Measurements from ENCODE around the gene C2orf92.

C2orf92 gene

DNA sequence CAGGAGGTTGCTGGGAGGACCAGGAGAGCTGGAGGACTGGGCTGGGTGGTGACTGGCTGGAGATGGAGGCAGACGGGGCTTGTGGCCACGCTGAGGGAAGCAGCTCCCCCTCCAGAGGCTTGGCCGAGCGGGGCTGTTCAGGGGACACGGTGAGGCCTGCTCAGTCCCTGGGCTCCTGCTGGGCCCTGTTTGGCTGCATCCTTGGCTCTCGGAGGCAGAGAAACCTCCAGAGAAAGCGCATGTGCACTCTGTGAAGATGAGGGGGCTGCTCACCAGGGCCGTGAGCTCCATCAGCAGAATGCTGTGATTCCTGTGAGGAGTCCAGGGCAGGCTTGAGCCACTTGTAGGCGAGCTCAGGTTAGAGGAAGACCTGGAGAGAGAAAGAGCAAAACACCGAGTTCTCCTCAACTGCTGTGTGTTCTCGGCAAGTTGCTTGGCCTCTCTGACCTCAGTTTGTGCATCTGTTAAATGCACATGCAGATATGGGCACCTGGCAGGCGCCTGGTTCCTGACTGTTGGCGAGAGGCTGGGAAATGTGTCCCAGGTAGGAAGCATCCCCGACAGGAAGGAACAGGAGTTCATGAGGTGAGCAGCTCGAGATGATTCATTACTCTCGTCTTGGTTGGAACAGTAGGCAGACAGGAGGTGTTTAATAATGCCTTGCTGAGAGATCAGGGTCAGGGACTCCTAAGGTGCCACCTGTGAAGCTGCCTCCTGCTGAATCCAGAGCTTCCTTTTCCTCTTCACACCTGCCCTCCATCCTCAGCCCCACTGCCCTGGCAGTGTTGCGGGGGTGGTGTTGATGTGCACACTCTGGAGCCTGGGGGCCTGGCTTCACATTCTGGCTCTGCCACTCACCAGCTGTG, 44.8 kb downstream of the C2orf92 start:
- DNase-seq (ENCODE audit: low read depth in 2 of 2) = no peak

- DNase-seq (ENCODE audit: low read depth in 2 of 2) = no peak
These were observed 45.6 kb downstream of the C2orf92 start for GRCh38 chr2:97714950-97715652.

GRCh38 chr2:97715951-97716694, 46.6 kb downstream of the C2orf92 start:
- DNase-seq (ENCODE audit: low read depth in 2 of 2) = no peak

DNA sequence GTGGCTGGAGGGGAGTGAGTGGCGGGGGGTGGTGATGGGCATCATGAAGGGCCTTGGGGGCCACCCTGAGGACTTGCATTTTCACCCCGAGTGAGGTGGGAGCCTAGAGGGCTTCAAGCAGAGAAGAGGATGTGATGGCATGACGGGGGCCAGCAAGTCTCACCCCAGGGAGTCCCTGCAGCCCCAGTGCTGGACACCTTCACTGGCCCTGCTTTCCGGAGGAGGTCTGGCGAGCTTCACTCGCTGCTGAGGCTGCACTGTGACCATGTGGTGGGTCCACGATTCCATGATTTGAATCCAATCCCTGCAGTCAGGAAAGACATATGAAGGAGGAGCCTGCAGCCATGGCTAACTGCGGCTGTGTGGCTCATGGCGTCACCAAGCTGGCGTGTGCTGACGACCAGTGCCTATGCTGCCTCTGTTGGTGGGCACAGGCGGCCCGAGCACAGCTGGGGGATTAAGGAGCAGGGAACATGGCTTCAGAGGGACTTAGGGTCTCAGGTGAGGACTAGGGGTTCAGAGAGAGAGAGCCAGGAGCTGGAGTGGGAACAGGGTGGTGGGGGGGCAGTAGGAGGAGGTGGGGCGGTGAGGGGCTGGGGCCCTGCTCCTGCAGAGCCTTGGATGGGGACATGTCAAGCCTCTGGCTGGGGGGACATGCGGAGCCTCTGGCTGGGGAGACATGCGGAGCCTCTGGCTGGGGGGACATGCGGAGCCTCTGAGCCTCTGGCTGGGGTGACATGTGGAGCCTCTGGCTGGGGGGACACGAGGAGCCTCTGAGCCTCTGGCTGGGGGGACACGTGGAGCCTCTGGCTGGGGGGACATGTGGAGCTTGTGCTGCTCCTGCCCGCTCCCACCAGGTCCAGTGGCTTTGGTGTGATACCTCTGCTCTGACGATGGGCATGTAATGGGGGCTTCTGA, 47.4 kb downstream of the C2orf92 start:
- no peak for DNase-seq (ENCODE audit: low read depth in 2 of 2)

- DNase-seq (ENCODE audit: low read depth in 2 of 2) = no peak
These were observed 48.1 kb downstream of the C2orf92 start for GRCh38 chr2:97717613-97717995.

DNA sequence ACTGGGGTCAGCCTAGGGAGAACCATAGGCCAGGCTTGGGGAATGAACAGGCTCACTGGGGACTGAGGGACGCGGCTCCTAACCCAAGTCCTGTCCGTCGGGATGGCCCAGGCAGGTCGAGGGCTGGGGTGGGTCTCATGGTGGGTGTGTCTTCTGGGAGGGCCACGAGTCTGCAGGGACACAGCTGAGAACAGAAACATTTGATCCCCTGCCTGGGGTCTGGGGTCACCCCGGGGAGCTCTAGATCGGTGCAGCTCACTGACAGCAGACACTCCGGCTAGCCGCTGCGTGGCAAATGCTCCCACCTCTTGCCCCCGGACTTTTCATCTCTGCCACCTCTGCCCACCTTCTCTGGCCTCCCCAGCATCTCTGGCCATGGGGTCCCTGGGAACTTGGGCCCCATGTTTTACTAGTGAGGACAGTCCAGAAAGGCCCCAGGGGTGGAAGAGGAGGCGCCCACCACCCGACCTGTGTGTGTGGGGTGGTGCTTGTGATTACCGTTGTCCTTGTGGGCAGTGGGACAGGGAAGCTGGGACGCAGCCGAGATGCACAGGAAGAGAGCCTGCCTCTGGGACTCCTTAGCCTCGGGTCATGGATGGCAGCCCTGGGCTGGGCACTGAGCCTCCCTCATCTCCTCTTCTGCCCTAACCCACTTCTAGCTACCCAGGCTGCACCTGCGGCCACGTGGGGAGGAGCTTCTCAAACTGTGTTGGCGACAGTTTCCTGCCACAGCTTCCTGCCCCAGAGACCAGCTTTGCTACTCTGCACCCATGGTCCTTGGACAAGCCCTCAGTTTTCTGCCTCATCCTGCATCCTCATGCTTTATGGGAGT, 48.8 kb downstream of the C2orf92 start:
- DNase-seq (ENCODE audit: low read depth in 2 of 2) = peak; percentile 53 to 60

- no peak for DNase-seq (ENCODE audit: low read depth in 2 of 2)
These were observed 49.4 kb downstream of the C2orf92 start for GRCh38 chr2:97718942-97719341.

DNA sequence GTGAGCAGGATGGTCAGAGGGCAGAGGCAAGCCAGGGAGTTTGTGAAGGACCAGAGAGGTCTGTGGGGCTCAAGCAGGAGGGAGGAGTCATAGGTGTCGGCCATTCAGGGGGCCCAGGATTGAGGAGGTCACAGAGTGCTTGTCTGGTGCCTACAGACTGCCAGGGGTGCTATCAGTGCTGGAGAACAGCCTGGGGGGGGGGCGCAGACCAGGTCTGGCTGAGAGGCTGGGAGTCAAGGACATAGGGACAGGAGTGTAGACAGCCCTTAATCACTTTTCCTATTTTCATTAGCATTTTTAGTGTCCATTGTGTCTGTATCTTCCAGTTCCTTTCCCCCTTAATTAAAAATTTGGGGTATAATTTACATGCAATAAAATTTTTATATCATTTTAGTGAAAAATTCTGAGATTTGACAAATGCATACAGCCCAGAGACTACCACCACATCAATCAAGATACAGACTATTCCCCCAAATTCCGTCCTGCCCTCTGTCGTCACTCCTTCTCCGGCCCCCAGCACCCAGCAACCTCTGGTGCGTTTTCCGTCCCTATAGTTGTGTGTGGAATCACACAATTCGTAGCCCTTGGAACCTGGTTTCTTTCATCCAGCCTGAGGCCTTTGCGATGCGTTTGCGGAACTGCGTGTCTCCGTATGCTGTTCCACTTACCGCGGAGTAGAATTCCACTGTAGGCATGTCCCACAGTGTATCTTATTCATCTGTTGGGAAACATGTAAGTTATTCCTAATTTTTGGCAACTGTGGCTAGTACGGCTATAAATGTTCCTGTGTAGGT, 50.0 kb downstream of the C2orf92 start:
- DNase-seq (ENCODE audit: low read depth in 2 of 2) = no peak

- DNase-seq (ENCODE audit: low read depth in 2 of 2) = no peak
These were observed 51.2 kb downstream of the C2orf92 start for GRCh38 chr2:97720746-97721145.

DNA sequence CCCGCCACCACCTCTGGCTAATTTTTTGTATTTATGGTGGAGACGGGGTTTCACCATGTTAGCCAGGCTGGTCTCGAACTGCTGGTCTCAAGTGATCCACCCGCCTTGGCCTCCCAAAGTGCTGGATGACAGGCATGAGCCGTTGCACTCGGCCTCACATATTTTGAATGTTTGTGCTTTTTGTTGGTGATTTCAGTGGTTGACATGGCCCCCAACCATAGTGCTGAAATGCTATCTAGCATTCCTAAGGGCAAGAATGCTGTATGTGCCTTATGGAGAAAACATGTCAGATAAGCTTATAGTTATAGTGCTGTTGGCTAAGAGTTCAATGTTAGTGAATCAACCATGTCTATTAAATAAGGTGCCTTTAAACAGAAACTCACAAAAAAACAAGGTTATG, 52.7 kb downstream of the C2orf92 start:
- DNase-seq (ENCODE audit: low read depth in 2 of 2) = no peak

DNA sequence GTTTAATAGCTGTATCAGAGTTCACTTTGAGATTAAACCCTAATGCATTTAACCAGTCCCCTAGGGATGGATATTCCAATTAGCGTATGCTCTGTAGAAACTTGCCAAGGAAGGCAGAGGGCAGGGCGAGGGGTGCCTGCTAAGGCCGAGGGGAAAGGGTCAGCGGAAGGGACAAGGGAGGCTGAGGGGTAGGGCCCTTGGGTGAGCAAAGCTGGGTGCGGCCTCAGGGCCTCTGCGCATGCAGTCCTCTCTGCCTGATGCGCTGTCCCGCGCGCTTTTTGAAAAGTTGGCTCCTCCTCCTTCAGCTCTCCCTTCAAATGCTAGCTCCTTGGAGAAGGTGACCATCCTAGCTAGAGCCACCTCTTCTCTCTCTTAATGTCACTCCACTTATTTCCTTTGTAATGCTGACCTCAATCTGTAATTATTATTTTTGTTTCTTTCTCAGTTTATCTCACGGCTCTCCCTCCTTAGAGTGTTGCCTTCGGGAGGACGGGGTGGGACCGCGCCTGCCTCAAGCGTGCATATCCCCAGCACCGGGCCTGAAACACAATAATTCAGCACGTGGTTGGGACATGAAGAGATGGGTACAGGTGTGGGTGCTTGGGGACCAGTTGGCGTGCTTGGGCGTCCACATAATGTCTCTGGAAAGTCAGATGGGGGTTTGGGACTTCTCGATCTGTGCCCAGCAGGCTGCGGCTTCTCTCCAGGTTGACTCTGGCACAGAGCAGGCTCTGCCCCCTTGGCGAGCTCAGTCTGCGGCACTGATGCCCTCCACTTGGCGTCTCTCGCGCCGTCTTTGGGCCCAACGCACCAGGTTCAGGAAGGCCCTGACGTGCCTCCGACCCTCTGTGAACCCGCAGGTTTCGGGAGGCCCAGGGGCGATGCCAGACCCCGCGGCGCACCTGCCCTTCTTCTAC, 53.9 kb downstream of the C2orf92 start:
- no peak for DNase-seq (ENCODE audit: low read depth in 2 of 2)

DNA sequence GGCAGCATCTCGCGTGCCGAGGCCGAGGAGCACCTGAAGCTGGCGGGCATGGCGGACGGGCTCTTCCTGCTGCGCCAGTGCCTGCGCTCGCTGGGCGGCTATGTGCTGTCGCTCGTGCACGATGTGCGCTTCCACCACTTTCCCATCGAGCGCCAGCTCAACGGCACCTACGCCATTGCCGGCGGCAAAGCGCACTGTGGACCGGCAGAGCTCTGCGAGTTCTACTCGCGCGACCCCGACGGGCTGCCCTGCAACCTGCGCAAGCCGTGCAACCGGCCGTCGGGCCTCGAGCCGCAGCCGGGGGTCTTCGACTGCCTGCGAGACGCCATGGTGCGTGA, 54.5 kb downstream of the C2orf92 start:
- no peak for DNase-seq (ENCODE audit: low read depth in 2 of 2)

DNA sequence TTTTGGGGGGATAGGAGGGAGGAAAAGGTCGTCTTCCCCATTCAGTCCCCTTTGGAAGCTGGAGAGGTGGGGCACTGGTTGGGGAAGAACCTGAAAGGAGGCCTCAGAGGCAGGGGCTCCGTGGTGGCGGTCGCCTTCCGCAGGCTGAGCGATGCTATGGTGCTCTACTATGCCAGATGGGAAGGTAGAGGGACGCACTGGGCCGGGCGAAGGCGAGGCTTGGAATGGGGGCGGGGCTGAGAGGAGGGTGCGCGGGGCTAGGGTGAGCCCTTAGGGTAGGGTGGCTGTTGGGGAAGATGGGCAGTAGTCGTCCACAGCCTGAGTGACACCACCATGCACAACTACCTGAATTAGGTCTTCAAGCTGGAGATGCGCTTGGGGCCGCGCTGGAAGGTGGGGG, 55.0 kb downstream of the C2orf92 start:
- DNase-seq (ENCODE audit: low read depth in 2 of 2) = no peak

- no peak for DNase-seq (ENCODE audit: low read depth in 2 of 2)
These were observed 55.6 kb downstream of the C2orf92 start for GRCh38 chr2:97724946-97725688.

- DNase-seq (ENCODE audit: low read depth in 2 of 2) = no peak
These were observed 57.0 kb downstream of the C2orf92 start for GRCh38 chr2:97726261-97727064.

- no peak for DNase-seq (ENCODE audit: low read depth in 2 of 2)
These were observed 57.8 kb downstream of the C2orf92 start for GRCh38 chr2:97727296-97727695.

- no peak for DNase-seq (ENCODE audit: low read depth in 2 of 2)
These were observed 58.7 kb downstream of the C2orf92 start for GRCh38 chr2:97728091-97728731.
